GM12865 (cell line): ENCODE measurements around the gene ROR1.

ENCODE experiments used
- DNase-seq: peaks from one replicate; pipeline ENCODE4 v3.0.0; 2010; ENCODE audit warnings: low read depth
- H3K4me3 ChIP-seq: 2 replicates; pipeline ENCODE4 v1.5.1; 2011; ENCODE audit warnings: mild to moderate bottlenecking, low read depth, low read length, control low read depth
- TF ChIP-seq, protein P1 (sequence below): IDR thresholded peaks from 2 replicates; pipeline ENCODE4 v1.5.1; 2011; ENCODE audit warnings: low read length, control low read depth, low read depth, inconsistent platforms; ENCODE audit not compliant: insufficient read depth; ENCODE audit errors: missing control alignments

ROR1 gene

DNA sequence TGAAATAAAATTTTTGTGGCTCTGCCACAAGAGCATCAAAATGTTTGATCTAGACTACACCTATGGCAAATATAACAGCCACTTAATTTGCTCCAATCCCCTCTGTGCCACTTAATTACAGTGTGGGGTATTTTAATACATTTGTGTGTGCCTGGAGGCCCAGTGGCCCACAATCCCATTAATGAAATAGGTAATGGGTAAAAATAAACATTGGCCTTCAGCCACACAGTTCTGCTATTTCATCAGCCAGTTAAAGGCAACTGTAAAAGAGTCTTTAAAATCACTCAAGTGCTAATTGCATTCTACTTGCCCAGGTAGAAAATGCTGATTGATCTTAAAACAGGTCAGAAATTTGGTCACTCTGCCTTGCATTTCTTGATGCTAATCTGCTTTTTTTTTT, 278.0 kb downstream of the ROR1 start:
- no peak overlapping the region for H3K4me3 ChIP-seq
- no peak for DNase-seq
- TF ChIP-seq, protein P1, sequence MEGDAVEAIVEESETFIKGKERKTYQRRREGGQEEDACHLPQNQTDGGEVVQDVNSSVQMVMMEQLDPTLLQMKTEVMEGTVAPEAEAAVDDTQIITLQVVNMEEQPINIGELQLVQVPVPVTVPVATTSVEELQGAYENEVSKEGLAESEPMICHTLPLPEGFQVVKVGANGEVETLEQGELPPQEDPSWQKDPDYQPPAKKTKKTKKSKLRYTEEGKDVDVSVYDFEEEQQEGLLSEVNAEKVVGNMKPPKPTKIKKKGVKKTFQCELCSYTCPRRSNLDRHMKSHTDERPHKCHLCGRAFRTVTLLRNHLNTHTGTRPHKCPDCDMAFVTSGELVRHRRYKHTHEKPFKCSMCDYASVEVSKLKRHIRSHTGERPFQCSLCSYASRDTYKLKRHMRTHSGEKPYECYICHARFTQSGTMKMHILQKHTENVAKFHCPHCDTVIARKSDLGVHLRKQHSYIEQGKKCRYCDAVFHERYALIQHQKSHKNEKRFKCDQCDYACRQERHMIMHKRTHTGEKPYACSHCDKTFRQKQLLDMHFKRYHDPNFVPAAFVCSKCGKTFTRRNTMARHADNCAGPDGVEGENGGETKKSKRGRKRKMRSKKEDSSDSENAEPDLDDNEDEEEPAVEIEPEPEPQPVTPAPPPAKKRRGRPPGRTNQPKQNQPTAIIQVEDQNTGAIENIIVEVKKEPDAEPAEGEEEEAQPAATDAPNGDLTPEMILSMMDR = no peak

DNA sequence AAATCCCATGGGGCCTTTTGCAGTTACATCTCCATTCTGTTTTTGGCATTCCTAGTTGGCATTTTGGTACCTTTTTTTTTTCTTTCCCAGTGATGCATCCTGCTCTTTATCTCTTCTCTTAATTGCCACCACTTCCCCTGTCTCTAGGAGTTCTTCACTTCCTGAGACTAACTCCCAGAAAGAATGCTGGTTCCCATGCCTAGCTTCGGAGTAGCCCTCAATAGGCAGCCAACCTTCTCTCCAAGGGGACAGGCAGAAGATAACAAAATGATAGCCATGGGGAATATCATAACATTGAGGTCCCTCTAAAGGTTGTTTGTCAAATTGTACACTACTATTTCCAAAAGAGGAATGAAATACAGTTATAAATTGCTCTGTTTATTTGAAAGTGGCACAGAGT, 279.0 kb downstream of the ROR1 start:
- TF ChIP-seq, protein P1 = no peak
- no peak overlapping the region for H3K4me3 ChIP-seq
- DNase-seq = no peak

DNA sequence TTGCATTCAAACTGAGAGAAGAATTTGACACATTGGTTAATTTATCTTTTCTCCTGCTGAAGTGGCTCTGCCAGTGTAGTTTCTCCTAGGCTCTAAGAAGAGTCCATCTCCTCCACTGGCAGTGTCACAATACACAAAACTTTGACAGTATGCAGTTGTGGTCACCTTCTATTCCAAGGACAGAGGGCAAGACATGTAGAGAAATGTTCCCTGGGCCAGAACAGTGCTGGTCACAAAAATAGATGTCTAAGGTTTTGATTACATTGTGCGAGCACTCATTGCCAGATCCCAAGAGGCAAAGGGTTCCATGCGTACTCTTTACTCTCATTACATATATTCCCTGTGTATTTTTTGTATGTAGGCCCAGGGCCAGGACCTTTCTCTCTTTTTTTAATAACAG, 281.5 kb downstream of the ROR1 start:
- no peak for DNase-seq
- TF ChIP-seq, protein P1 = no peak
- no peak overlapping the region for H3K4me3 ChIP-seq

DNA sequence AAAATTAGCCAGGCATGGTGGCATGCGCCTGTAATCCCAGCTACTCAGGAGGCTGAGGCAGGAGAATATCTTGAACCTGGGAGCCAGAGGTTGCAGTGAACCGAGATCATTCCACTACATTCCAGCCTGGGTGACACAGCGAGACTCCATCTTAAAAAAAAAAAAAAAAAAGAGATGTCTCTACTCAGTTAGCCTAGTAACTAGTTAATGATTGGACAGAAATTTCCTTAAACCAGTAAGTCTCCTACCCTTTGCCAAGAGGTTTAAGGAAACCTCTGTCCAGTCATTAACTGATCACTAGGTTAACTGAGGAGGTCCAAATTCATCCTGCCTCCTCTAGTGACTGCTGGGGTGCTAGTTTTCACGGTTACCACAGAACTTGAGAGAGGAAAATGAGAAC, 285.7 kb downstream of the ROR1 start:
- H3K4me3 ChIP-seq = no peak overlapping the region
- TF ChIP-seq, protein P1 = no peak
- DNase-seq = no peak

DNA sequence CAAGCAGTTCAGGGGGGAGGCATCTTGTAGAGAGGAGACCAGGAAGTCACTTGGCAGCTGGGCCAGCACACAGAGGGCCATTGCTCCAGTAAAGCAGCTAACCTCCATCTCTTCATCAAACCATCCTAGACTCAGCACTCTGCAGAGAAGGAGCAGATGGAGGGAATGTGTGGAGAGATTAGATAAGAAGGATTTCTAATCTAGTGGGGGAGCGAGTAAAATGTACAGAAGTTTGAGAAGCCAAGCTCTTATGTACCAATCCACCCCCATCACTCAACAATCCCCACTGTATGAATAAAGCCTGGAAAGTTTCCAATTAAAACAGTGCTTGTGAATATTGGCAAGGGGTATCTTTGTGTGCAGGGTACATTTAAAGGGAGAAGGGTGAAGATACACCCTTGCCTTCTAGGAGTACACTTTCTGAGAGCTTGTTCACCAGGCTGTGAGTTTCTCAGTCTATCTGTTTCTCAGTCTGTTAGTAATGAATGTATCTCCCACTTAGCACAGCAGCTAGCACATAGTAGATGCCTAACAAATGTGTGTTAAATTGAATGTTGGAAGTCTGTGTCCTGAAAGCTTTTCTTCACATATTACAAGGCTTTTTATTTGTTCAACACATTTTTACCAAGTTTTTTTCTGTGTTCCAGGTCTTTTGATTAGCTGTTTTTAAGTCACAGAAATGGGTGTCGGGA, 286.9 kb downstream of the ROR1 start:
- DNase-seq = no peak
- TF ChIP-seq, protein P1 = no peak
- no peak overlapping the region for H3K4me3 ChIP-seq

DNA sequence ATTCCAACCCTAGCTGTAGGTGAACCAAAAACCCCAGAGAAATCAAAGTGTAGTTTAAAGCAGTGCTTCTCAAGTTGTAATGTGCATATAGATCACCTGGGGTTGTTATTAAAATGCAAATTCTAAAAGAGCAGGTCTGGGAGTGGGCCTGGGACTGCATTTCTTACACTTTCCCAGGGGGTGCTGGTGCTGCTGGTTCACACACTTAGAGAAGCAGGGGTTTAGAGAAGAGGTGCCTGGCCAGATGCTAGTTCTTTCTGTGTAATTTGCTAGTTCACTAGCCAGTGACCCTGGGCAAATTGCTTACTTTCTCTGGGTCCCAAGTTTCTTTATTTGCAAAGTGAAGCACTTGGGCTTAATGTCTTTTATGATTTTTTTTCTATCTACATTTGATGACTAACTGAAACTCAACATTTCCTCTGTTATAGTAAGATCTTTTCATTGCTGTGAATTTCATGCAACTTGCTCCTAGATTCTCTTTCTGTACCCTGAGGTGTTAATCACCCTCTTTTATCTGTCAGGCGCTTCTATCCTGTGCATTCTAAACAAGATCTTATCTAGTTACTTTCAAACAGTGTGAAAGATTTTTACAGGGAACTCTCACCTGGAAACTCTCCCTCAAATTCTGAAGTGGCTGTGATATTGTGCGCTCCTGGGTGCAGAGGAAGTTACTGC, 287.8 kb downstream of the ROR1 start:
- TF ChIP-seq, protein P1 = no peak
- no peak for DNase-seq
- no peak overlapping the region for H3K4me3 ChIP-seq

DNA sequence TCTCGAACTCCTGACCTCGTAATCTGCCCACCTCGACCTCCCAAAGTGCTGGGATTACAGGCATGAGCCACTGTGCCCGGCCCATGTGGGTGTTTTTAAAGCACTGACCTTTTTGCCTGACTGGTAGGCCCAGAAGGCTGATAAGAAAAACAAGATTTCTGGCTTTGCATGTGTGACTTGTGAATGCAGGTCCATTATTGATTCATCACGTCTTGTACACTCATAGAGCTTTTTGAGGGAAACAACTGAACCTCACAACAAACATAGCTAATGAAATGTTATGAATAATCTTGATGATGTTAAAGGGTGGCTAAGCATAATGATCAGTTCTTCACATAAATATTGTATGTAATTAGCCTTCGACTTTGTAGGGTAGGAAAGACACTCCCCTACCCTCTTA, 288.7 kb downstream of the ROR1 start:
- DNase-seq = no peak
- TF ChIP-seq, protein P1 = no peak
- H3K4me3 ChIP-seq = no peak overlapping the region
